Measurements from ENCODE around the gene PAXX.

The PAXX gene

GRCh38 chr9:136974817-136975535 is 17.2 kb upstream of the PAXX start:
- TF ChIP-seq EZH2 (IDR thresholded peaks at IDR 0.05; ENCODE audit: borderline replicate concordance, low read length): no peak
- TF ChIP-seq CTCF (IDR thresholded peaks at IDR 0.05; ENCODE audit: low read length): no peak
- H4K20me1 ChIP-seq (ENCODE audit: insufficient read depth, low read length): no peaks in the 10 kb centered on the region
- H3K9ac ChIP-seq (ENCODE audit: low read length): no peak overlapping the region
- H3F3A ChIP-seq (ENCODE audit: insufficient read depth, low read length): no peaks in the 10 kb centered on the region
- H2AFZ ChIP-seq (ENCODE audit: low read length): no peak overlapping the region
- H3K36me3 ChIP-seq (ENCODE audit: insufficient read depth, low read length): no peaks in the 10 kb centered on the region
- H3K9me2 ChIP-seq (ENCODE audit: low read depth, low read length): no peaks in the 10 kb centered on the region
- no peak overlapping the region for H3K4me2 ChIP-seq (ENCODE audit: low read length)
- no peaks in the 10 kb centered on the region for H3K79me2 ChIP-seq (ENCODE audit: insufficient read depth, low read length)
- no peaks in the 10 kb centered on the region for H3K9me3 ChIP-seq (ENCODE audit: low read length)
- H3K27me3 ChIP-seq (ENCODE audit: insufficient read depth, low read length): peaks cover 4% of the 10 kb centered on the region; the same call in 1 of the 2 replicates
- H3K4me1 ChIP-seq (ENCODE audit: insufficient read depth, low read length, severe bottlenecking): no peaks in the 10 kb centered on the region
- no peak overlapping the region for H3K4me3 ChIP-seq (ENCODE audit: low read depth, low read length, poor library complexity, severe bottlenecking)
- no peak overlapping the region for H3K27ac ChIP-seq (ENCODE audit: low read depth, low read length, poor library complexity, severe bottlenecking)

DNA sequence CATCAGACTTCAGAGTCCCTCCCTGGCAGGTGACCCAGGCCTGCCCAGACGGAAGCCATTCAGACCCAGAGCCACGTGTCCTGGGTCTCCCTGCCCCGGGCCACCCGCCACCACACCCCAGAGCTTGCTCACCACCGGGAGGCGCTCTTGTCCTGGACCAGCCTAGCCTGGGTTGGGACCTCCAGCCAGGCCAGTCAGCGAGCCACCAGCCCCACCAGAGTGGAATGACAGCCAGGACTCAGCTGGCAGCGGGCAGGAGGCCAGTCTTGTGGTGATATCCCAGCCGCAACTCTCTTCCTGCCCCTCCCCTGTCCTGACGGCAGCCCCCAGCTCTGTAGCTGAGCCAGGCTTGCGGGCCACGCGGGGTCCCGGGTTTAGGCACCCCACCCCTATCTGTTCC is 16.6 kb upstream of the PAXX start:
- no peak overlapping the region for H3K27ac ChIP-seq (ENCODE audit: low read depth, low read length, poor library complexity, severe bottlenecking)
- TF ChIP-seq EZH2 (IDR thresholded peaks at IDR 0.05; ENCODE audit: borderline replicate concordance, low read length) (no peak), CTCF (IDR thresholded peaks at IDR 0.05; ENCODE audit: low read length) (peak; percentile 30; the same call in 1 of the 2 replicates)
- H3K9ac ChIP-seq (ENCODE audit: low read length): no peak overlapping the region
- H4K20me1 ChIP-seq (ENCODE audit: insufficient read depth, low read length): no peaks in the 10 kb centered on the region
- H3F3A ChIP-seq (ENCODE audit: insufficient read depth, low read length): no peaks in the 10 kb centered on the region
- H3K4me1 ChIP-seq (ENCODE audit: insufficient read depth, low read length, severe bottlenecking): no peaks in the 10 kb centered on the region
- peaks cover 5% of the 10 kb centered on the region; the same call in 1 of the 2 replicates for H3K27me3 ChIP-seq (ENCODE audit: insufficient read depth, low read length)
- no peak overlapping the region for H3K4me2 ChIP-seq (ENCODE audit: low read length)
- no peak overlapping the region for H3K4me3 ChIP-seq (ENCODE audit: low read depth, low read length, poor library complexity, severe bottlenecking)
- no peaks in the 10 kb centered on the region for H3K9me3 ChIP-seq (ENCODE audit: low read length)
- H2AFZ ChIP-seq (ENCODE audit: low read length): no peak overlapping the region
- H3K36me3 ChIP-seq (ENCODE audit: insufficient read depth, low read length): no peaks in the 10 kb centered on the region
- H3K9me2 ChIP-seq (ENCODE audit: low read depth, low read length): no peaks in the 10 kb centered on the region
- H3K79me2 ChIP-seq (ENCODE audit: insufficient read depth, low read length): no peaks in the 10 kb centered on the region

GRCh38 chr9:136977223-136977622 is 15.0 kb upstream of the PAXX start, which contains the start of gene PTGDS:
Gene PTGDS (plus strand): TSS chr9:136977504. CDS start chr9:136977579, 75 bp downstream.
- H3K9ac ChIP-seq (ENCODE audit: low read length): no peak within 1 kb of the TSS
- H3K4me3 ChIP-seq (ENCODE audit: low read depth, low read length, poor library complexity, severe bottlenecking): no peak within 1 kb of the TSS
- no peak within 1 kb of the TSS for H2AFZ ChIP-seq (ENCODE audit: low read length)
- no peaks in the 10 kb centered on the region for H3K9me3 ChIP-seq (ENCODE audit: low read length)
- H3K4me2 ChIP-seq (ENCODE audit: low read length): no peak within 1 kb of the TSS
- H3K36me3 ChIP-seq (ENCODE audit: insufficient read depth, low read length): no peaks in the 10 kb centered on the region
- H3K9me2 ChIP-seq (ENCODE audit: low read depth, low read length): no peaks in the 10 kb centered on the region
- peaks cover 9% of the 10 kb centered on the region; the same call in 1 of the 2 replicates for H3K27me3 ChIP-seq (ENCODE audit: insufficient read depth, low read length)
- no peaks in the 10 kb centered on the region for H3K79me2 ChIP-seq (ENCODE audit: insufficient read depth, low read length)
- TF ChIP-seq CTCF (IDR thresholded peaks at IDR 0.05; ENCODE audit: low read length) (no peak), EZH2 (IDR thresholded peaks at IDR 0.05; ENCODE audit: borderline replicate concordance, low read length) (no peak)
- no peaks in the 10 kb centered on the region for H3F3A ChIP-seq (ENCODE audit: insufficient read depth, low read length)
- no peak within 1 kb of the TSS for H3K27ac ChIP-seq (ENCODE audit: low read depth, low read length, poor library complexity, severe bottlenecking)
- no peaks in the 10 kb centered on the region for H3K4me1 ChIP-seq (ENCODE audit: insufficient read depth, low read length, severe bottlenecking)
- H4K20me1 ChIP-seq (ENCODE audit: insufficient read depth, low read length): no peaks in the 10 kb centered on the region

All from OCI-LY1 (cell line).